Limb (tissue), 2 donors: Measurements from ENCODE around the gene GPR156.

ENCODE experiments used
- DNase-seq, 2 donors: peaks; one replicate each; pipeline ENCODE4 v3.0.0-alpha.2; 2016; ENCODE audit errors: extremely low spot score in 2 of 2

Gene GPR156

GRCh38 chr3:120129051-120129450 is 156.0 kb downstream of the GPR156 start:
- no peak for DNase-seq

GRCh38 chr3:120125992-120126391 is 159.0 kb downstream of the GPR156 start:
- no peak for DNase-seq

GRCh38 chr3:120119846-120120510 is 165.0 kb downstream of the GPR156 start:
- DNase-seq: no peak
